Progenitor cell of endocrine pancreas (in vitro differentiated cells): ENCODE results near the gene SPC24. TPM values are rescaled to one million over a fixed set of nuclear protein-coding genes. Genes with fewer than 3 reads are reported as not detected.

Experiments used
- DNase-seq: peaks from one replicate; pipeline ENCODE4 v3.0.0; 2021; ENCODE audit warnings: low spot score; ENCODE audit not compliant: unreplicated experiment
- H3K27ac Mint-ChIP-seq: 2 replicates; pipeline ENCODE4 v1.8.0; 2021; ENCODE audit warnings: mild to moderate bottlenecking, moderate library complexity, mixed read lengths
- H3K27me3 Mint-ChIP-seq: 2 replicates; pipeline ENCODE4 v1.8.0; 2021; ENCODE audit warnings: mixed read lengths
- H3K36me3 Mint-ChIP-seq: 2 replicates; pipeline ENCODE4 v1.8.0; 2022; ENCODE audit warnings: mixed read lengths; ENCODE audit not compliant: insufficient read depth
- H3K4me1 Mint-ChIP-seq: 2 replicates; pipeline ENCODE4 v1.8.0; 2021; ENCODE audit warnings: low read depth, mixed read lengths
- H3K4me3 Mint-ChIP-seq: 2 replicates; pipeline ENCODE4 v1.8.0; 2021; ENCODE audit warnings: low read depth, mild to moderate bottlenecking, moderate library complexity, mixed read lengths
- H3K9me3 Mint-ChIP-seq: 2 replicates; pipeline ENCODE4 v1.8.0; 2021; ENCODE audit warnings: low read depth, mixed read lengths
- total RNA-seq: library from RNA; stranded (reverse); gene quantifications from 2 replicates; pipeline ENCODE4 v1.2.1, GENCODE V29; 2021
- TF ChIP-seq, protein P1 (sequence below): fragments of 200-600 bp; sonication (generic); IDR thresholded peaks from one replicate; pipeline ENCODE4 v1.5.0; 2021; ENCODE audit warnings: antibody characterized with exemption, mild to moderate bottlenecking; ENCODE audit not compliant: unreplicated experiment

The SPC24 gene
- total RNA-seq, 1 donor from 2014 or later = 24.3 TPM

DNA sequence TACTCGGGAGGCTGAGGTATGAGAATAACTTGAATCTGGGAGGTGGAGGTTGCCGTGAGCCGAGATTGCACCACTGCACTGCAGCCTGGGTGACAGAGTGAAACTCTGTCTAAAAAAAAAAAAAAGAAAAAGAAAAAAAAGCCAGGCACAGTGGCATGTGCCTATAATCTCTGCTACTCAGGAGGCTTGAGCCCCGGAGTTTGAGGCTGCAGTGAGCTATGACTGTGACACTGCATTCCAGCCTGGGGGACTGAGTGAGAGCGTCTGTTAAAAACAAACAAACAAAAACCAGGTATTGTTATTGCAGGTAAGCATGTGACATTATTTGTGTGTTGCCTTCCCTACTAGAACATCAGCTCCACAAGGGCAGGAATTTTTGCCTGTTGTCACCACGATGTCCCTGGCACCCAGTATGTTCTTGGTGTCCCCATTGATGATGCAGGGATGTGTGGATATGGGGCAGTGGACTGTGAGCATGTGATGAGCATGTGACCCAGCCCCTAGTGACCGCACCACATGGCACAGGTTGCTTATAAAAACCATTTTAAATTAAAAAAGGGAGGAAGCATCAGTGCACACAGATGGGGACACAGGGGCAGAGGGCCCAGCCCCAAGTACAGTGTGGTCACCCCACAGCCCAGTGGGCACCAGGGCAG lies 43.3 kb upstream of the SPC24 start:
- peaks cover 2% of the 10 kb centered on the region for H3K4me1 Mint-ChIP-seq
- TF ChIP-seq, protein P1, sequence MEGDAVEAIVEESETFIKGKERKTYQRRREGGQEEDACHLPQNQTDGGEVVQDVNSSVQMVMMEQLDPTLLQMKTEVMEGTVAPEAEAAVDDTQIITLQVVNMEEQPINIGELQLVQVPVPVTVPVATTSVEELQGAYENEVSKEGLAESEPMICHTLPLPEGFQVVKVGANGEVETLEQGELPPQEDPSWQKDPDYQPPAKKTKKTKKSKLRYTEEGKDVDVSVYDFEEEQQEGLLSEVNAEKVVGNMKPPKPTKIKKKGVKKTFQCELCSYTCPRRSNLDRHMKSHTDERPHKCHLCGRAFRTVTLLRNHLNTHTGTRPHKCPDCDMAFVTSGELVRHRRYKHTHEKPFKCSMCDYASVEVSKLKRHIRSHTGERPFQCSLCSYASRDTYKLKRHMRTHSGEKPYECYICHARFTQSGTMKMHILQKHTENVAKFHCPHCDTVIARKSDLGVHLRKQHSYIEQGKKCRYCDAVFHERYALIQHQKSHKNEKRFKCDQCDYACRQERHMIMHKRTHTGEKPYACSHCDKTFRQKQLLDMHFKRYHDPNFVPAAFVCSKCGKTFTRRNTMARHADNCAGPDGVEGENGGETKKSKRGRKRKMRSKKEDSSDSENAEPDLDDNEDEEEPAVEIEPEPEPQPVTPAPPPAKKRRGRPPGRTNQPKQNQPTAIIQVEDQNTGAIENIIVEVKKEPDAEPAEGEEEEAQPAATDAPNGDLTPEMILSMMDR = no peak
- H3K27me3 Mint-ChIP-seq = no peaks in the 10 kb centered on the region
- H3K27ac Mint-ChIP-seq = peak overlapping the region; percentile 33
- peaks cover 5% of the 10 kb centered on the region for H3K36me3 Mint-ChIP-seq
- no peaks in the 10 kb centered on the region for H3K9me3 Mint-ChIP-seq
- peak overlapping the region; percentile 37 for H3K4me3 Mint-ChIP-seq
- DNase-seq = no peak

GRCh38 chr19:11198175-11198534 lies 42.6 kb upstream of the SPC24 start:
- no peaks in the 10 kb centered on the region for H3K27me3 Mint-ChIP-seq
- DNase-seq = no peak
- H3K36me3 Mint-ChIP-seq = peaks cover 5% of the 10 kb centered on the region
- peaks cover 2% of the 10 kb centered on the region for H3K4me1 Mint-ChIP-seq
- peak overlapping the region; percentile 76 for H3K4me3 Mint-ChIP-seq
- peak overlapping the region; percentile 95 for H3K27ac Mint-ChIP-seq
- TF ChIP-seq, protein P1 = no peak
- no peaks in the 10 kb centered on the region for H3K9me3 Mint-ChIP-seq

- peak within 1 kb of the TSS; percentile 76 for H3K4me3 Mint-ChIP-seq
- peaks cover 5% of the 10 kb centered on the region for H3K36me3 Mint-ChIP-seq
- TF ChIP-seq, protein P1 = peak; percentile 18
- no peaks in the 10 kb centered on the region for H3K27me3 Mint-ChIP-seq
- H3K9me3 Mint-ChIP-seq = no peaks in the 10 kb centered on the region
- peak; percentile 89 for DNase-seq
- H3K27ac Mint-ChIP-seq = peak within 1 kb of the TSS; percentile 95
- H3K4me1 Mint-ChIP-seq = peaks cover 2% of the 10 kb centered on the region
These were observed 42.0 kb upstream of the SPC24 start, which contains the start of gene KANK2 for GRCh38 chr19:11197291-11198174. Gene KANK2, minus strand, starts transcription at chr19:11197545. Its CDS starts 3,034 bp downstream, at chr19:11194511.

- no peak for DNase-seq
- TF ChIP-seq, protein P1 = no peak
- peak overlapping the region; percentile 41 for H3K27ac Mint-ChIP-seq
- H3K36me3 Mint-ChIP-seq = peaks cover 2% of the 10 kb centered on the region
- peaks cover 2% of the 10 kb centered on the region for H3K4me1 Mint-ChIP-seq
- no peaks in the 10 kb centered on the region for H3K9me3 Mint-ChIP-seq
- H3K27me3 Mint-ChIP-seq = no peaks in the 10 kb centered on the region
- peak overlapping the region; percentile 76 for H3K4me3 Mint-ChIP-seq
These were observed 41.1 kb upstream of the SPC24 start for GRCh38 chr19:11196406-11197287.

DNA sequence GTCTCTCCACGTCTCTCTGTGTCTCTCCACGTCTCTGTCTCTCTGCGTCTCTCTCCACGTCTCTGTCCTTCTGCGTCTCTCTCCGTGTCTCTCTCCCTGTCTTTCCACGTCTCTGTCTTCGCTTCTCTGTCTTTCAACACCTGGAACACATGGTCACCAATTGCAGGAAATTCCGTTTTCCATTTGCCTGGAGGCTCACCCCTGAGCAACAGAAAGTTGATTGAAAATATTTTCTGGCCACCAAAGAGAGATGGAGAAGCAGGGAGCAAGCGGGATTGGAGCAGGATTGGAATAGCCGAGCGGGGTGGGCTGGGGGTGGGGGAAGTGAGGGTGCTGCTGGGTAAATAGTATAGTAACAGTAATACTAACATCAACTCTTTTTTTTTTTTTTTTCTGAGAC lies 40.1 kb upstream of the SPC24 start:
- DNase-seq = no peak
- no peak overlapping the region for H3K27ac Mint-ChIP-seq
- H3K4me3 Mint-ChIP-seq = peak overlapping the region; percentile 44
- peaks cover 2% of the 10 kb centered on the region for H3K36me3 Mint-ChIP-seq
- no peaks in the 10 kb centered on the region for H3K9me3 Mint-ChIP-seq
- no peaks in the 10 kb centered on the region for H3K27me3 Mint-ChIP-seq
- peaks cover 2% of the 10 kb centered on the region for H3K4me1 Mint-ChIP-seq
- TF ChIP-seq, protein P1 = no peak
